Skin epidermis (tissue), 12 donors: Measurements from ENCODE around the gene DCDC2C.

Experiments
- H3K27ac ChIP-seq, 21 experiments: fragments of 200-600 bp; sonication (generic) in 11 of 21; one replicate each; pipeline ENCODE4 v1.5.0; 2020; ENCODE audit warnings: mild to moderate bottlenecking in 3 of 21, inconsistent platforms in 2 of 21, moderate library complexity in 2 of 21
- H3K4me3 ChIP-seq, 7 experiments: fragments of 200-600 bp; sonication (generic) in 2 of 7; one replicate each; pipeline ENCODE4 v1.5.0; 2020; ENCODE audit warnings: inconsistent platforms in 2 of 7, mild to moderate bottlenecking in 2 of 7, moderate library complexity in 1 of 7

DCDC2C gene

DNA sequence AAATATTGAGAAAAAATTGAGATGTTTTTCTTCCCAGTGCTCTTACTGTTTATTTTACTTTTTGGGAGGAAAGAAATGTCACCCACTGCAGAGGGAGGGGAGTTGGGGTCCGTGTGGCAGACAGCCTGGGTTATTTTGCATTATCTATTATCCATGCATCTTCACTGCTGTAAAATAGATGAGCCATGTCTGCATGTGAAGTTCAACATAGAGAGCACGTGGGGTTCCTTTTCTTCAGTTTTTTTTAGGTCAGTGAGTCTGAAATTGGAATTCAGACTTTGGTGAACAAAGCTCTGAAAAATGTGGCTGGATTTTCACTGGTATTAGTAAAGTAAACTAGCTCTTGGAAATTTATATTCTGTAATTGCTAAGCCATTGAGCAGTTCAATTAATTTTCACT is 2.4 kb downstream of the DCDC2C start:
- no peak overlapping the region for H3K27ac ChIP-seq
- H3K4me3 ChIP-seq = no peak overlapping the region

- no peak overlapping the region for H3K27ac ChIP-seq
- H3K4me3 ChIP-seq = no peak overlapping the region
Measured at GRCh38 chr2:3706892-3707291, 3.5 kb downstream of the DCDC2C start.

DNA sequence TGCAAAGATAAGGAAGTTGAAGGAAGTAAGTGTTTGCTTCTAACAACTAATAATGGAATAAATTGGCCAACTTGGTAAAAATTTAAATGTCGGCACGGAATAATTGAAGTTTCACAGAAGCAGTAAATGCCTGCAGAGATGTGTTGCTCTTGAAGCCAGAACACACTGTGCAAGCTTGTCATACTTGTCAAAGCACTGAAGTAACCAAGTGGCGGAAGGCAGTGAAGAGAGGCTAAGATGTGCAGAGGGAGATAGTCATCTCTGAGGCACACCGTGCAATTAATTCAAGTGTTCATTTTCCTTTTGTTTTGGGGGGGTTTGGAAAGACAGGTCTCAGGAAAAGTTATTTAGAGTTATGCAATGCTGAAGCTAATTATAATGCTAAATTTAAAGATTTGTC is 5.2 kb downstream of the DCDC2C start:
- no peak overlapping the region for H3K27ac ChIP-seq

GRCh38 chr2:3709225-3709624 is 5.8 kb downstream of the DCDC2C start:
- H3K27ac ChIP-seq = no peak overlapping the region
- H3K4me3 ChIP-seq = no peak overlapping the region

More for the DNA sequence above, 5.2 kb downstream of the DCDC2C start:
- no peak overlapping the region for H3K4me3 ChIP-seq

GRCh38 chr2:3712424-3712823 is 9.0 kb downstream of the DCDC2C start:
- Histone ChIP-seq H3K4me3 (no peak overlapping the region), H3K27ac (no peak overlapping the region)

DNA sequence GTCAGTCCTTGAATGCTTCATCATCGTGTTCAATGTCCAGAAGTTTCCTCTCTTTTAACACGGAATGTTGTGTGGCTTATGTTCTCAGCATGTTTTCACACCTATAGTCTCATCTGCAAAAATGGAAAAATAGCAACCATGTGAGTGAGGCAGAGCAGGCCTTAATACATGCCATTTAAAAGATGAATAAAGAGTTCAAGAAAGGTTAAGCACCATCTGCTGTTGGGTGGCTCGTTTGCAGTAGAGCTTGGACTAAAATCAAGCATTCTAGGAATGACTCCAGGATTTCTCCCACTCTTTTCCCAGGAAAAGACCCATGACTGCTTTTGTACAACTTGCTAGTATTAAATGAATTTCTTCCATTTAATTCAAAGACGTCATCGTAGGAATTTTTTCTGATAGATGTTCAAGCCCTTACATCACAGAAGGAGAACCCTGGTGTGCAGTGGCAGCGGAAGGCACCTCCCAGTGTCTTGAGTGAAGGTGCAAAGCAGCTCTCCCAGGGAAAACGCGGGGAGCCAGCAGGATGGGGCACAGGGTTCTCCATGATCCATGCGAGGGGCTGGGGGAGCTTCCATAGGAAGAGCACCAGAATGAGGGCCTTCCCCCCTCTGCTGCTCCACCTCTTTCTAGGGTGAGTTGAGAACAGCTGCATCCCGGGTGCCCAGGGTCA is 9.6 kb downstream of the DCDC2C start:
- no peak overlapping the region for H3K27ac ChIP-seq

GRCh38 chr2:3718679-3719078 is 15.3 kb downstream of the DCDC2C start:
- Histone ChIP-seq H3K4me3 (no peak overlapping the region), H3K27ac (no peak overlapping the region)

More for the DNA sequence above, 9.6 kb downstream of the DCDC2C start:
- H3K4me3 ChIP-seq = no peak overlapping the region

DNA sequence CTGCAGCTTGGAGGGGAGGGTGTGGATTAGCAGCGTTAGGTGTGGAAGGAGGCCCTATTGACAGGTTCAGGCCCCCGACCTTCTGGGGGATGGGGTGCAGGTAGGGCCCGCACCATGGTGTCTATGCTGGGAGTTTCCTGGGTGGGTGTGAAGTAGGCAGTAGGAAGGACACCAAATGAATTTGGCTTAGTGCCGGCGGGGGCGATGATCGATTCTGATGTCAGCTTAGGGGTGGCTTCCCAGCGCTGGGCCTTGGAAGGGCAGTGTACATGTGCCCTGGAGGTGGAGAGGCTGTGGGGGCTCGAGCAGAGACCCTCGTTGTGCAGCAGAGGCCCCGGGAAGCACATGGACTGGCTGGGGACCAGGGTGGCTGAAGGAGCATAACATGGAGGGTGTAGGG is 21.6 kb downstream of the DCDC2C start:
- no peak overlapping the region for H3K4me3 ChIP-seq
- no peak overlapping the region for H3K27ac ChIP-seq

GRCh38 chr2:3725458-3726250 is 22.3 kb downstream of the DCDC2C start:
- H3K27ac ChIP-seq = no peak overlapping the region
- H3K4me3 ChIP-seq = no peak overlapping the region

DNA sequence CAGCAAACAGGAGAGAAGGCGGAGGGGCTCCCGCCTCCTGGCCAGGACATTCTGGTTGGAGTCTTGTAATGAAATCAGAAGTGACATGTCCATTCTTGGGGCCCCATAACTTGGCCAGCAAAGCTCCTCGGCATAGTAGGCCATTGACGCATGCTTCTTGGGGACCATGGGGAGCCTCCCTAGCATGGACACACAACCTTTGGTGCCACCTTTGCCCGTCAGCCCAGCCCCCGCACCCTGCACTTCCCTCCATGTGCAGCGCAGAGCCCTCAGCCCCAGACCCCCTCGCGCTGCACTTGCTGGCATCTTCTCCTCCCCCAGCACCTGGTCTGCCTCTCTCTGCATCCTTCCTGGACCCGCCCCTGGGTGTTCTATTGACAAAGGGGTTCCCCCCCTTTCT is 23.1 kb downstream of the DCDC2C start:
- Histone ChIP-seq H3K27ac (no peak overlapping the region), H3K4me3 (no peak overlapping the region)

DNA sequence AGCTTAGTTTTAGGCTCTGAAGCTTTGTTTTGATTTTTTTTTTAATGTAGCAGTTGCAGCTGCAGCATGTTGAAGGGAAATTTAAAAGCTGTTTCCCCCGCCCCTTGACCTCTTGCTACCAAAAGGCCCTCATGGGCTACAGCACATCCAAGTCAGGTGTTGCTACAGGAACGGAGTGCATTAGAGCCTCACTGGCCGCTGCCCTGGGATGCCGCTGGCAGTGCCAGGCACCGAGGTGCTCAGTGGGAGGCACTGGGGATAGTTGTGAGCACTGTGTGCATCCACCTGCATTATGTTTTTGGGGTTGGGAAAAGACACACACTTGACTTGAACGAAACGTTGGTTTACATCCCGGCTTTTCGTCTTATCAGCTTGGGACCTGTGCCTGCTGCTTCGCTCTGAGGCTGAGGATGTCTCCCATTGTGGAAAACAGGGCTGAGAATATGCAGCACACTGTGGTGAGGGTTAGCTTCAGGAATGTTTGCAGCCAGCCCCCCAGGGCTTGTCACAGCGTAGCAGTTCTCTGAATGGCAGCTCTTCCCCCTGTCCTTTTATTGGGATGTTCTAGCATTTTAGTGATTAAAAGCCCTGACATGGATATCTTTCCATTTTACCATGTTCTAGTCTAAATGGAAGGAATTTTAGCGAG is 24.1 kb downstream of the DCDC2C start:
- no peak overlapping the region for H3K4me3 ChIP-seq

DNA sequence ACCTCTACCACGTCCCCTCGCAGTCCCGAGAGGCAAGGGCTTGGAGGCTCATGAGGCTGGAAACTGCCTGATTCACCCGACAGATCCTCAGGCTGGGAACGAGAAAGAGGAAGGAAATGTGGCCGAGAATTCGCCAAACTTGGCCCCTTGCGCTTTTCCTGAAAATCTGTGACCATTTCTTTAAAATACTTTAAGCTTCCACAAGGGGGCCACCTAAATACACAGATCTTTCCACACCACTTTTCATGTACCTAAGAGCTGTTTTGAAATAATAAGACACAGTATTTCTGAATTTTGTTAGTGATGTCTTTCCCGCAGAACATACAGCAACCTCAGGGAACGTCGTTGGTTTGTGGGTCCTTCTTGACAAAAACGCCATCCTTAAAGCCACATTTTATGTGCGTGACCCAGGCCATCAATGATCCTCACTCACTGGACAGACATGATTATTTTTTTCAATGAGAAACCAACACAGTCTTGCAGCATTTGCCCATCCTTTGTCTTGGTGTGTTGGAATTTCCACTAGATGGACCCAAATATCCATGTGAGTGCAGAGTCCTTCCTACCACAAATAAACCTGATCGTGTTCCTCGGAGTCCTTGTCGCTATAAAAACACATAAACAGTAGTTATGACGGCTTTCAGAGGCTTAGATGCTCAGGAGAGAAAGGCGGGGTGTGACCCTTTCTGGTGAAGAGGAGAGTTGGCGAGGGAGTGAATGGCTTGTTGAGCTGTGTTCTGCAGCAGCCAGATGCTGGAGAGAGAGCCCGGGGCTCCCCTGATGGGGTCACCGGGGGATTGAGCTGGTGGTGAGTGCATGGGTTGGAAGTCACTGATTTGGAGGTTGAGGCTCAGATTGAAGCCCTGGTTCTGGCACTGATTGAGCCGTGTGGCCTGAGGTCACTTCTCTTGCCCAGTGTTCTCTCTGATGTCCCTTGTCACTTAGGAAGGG is 25.0 kb downstream of the DCDC2C start:
- Histone ChIP-seq H3K27ac (no peak overlapping the region), H3K4me3 (no peak overlapping the region)

More for the DNA sequence above, 24.1 kb downstream of the DCDC2C start:
- H3K27ac ChIP-seq = no peak overlapping the region

GRCh38 chr2:3729055-3729448 is 25.7 kb downstream of the DCDC2C start:
- H3K27ac ChIP-seq = no peak overlapping the region
- H3K4me3 ChIP-seq = no peak overlapping the region

- no peak overlapping the region for H3K4me3 ChIP-seq
- H3K27ac ChIP-seq = no peak overlapping the region
Measured at GRCh38 chr2:3729786-3730185, 26.4 kb downstream of the DCDC2C start.

- no peak overlapping the region for H3K27ac ChIP-seq
Measured at GRCh38 chr2:3730646-3731045, 27.3 kb downstream of the DCDC2C start.

GRCh38 chr2:3731829-3732228 is 28.5 kb downstream of the DCDC2C start:
- no peak overlapping the region for H3K4me3 ChIP-seq
- H3K27ac ChIP-seq = no peak overlapping the region

More at GRCh38 chr2:3730646-3731045, 27.3 kb downstream of the DCDC2C start:
- no peak overlapping the region for H3K4me3 ChIP-seq

DNA sequence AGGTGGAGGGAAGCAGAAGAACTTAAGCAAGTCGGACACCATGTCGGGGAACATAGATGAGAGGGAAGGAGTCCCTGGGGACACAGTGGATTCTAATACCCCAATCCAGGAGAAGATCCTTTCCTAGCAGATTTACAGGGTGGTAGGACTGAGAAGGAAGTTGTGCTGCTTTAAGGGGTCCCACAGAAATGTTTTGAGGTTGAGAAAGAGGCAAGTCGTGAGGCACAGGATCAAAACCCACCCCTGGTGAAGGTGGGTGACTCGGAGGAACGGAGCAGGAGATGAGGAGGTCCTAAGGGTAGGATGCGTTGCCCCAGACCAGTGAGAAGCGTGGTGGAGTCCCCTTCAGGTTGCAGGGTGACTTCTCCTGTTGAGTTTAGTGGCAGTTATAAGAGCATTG is 32.7 kb downstream of the DCDC2C start:
- Histone ChIP-seq H3K27ac (no peak overlapping the region), H3K4me3 (no peak overlapping the region)

DNA sequence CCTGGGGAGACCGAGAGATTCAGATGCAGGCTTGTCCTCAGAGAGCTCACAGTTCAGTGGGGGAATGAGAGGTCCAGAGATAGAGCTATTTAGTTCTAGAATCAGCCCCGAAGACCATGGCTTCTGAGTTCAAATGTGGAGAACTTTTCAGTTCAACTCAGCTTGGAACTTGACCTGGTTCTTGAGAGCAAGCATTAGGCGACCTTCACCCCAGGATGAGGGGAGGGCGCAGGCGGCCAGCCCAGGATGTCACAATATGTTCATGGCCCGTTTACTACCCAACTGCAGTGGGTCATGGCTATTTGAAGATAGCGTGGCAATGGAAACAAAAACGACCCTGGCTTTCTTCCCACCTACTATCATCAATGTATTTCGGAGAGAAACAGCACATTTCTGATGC is 33.8 kb downstream of the DCDC2C start:
- no peak overlapping the region for H3K27ac ChIP-seq
- no peak overlapping the region for H3K4me3 ChIP-seq

GRCh38 chr2:3738454-3738853 is 35.1 kb downstream of the DCDC2C start:
- H3K4me3 ChIP-seq = no peak overlapping the region
- no peak overlapping the region for H3K27ac ChIP-seq

GRCh38 chr2:3739313-3739712 is 35.9 kb downstream of the DCDC2C start:
- no peak overlapping the region for H3K4me3 ChIP-seq
- no peak overlapping the region for H3K27ac ChIP-seq
